GM12878 (cell line): ENCODE measurements around the gene PCED1A. TPM values are rescaled to one million over a fixed set of nuclear protein-coding genes. Genes with fewer than 3 reads are reported as not detected.

Experiments used
- ATAC-seq: fragments of 200-7000 bp; cut with Tn5 transposase; 3 replicates; pipeline ENCODE4 v1.9.1; 2020; ENCODE audit warnings: mild to moderate bottlenecking, moderate library complexity
- BruUV-seq: library from RNA; stranded (reverse); fragments of 400-500 nt; replicated peaks from 2 replicates; lab custom pipeline; 2021; lab: Mats Ljungman, UMichigan
- CTCF ChIA-PET: fragments of 300-600 bp; sonication (Branson Sonifier 250); formaldehyde crosslinking; extraction: SDS; loops from one replicate; lab custom pipeline; 2021; ENCODE audit warnings: inconsistent platforms; lab: Yijun Ruan, JAX
- POLR2A ChIA-PET: fragments of 350-600 bp; formaldehyde crosslinking; extraction: SDS; loops from one replicate; lab custom pipeline; 2021; ENCODE audit warnings: inconsistent platforms; lab: Charles Lee
- RAD21 ChIA-PET: fragments of 300-600 bp; sonication (Branson Sonifier 250); formaldehyde crosslinking; loops from one replicate; lab custom pipeline; 2023; ENCODE audit warnings: antibody characterized with exemption; ENCODE audit not compliant: unreplicated experiment; lab: Charles Lee
- SMC1A ChIA-PET: fragments of 300-600 bp; sonication (Branson Sonifier 250); formaldehyde crosslinking; loops from one replicate; lab custom pipeline; 2023; ENCODE audit not compliant: unreplicated experiment, uncharacterized antibody; lab: Charles Lee
- DNase-seq: peaks from one replicate; pipeline ENCODE4 v3.0.0-alpha.2; 2011; ENCODE audit warnings: low read depth, low spot score
- FAIRE-seq: peaks from 3 replicates; lab custom pipeline; 2011; peaks lifted over from hg19 to GRCh38; lab: Jason Lieb, UNC
- H2AFZ ChIP-seq: 2 replicates; pipeline ENCODE4 v1.6.0; 2011; ENCODE audit warnings: low read depth, low read length, control low read depth; ENCODE audit not compliant: control insufficient read depth
- H3K27ac ChIP-seq: 2 replicates; pipeline ENCODE4 v1.5.1; 2011; ENCODE audit warnings: control low read depth; ENCODE audit not compliant: control insufficient read depth, insufficient read depth
- H3K27me3 ChIP-seq, 2 experiments: replicated peaks in 1 of 2; 2 replicates each; pipeline versions ENCODE4 v1.6.0 to v1.6.1; 2011; ENCODE audit warnings: low read length in 1 of 2; ENCODE audit not compliant: control insufficient read depth in 2 of 2, insufficient read depth in 2 of 2
- H3K36me3 ChIP-seq, 2 experiments: 2 replicates each; pipeline ENCODE4 v1.5.1; 2011; ENCODE audit warnings: low read length in 1 of 2; ENCODE audit not compliant: control insufficient read depth in 2 of 2, insufficient read depth in 2 of 2
- H3K4me1 ChIP-seq: 2 replicates; pipeline ENCODE4 v1.6.1; 2011; ENCODE audit warnings: mild to moderate bottlenecking, low read length, moderate library complexity, mixed read lengths; ENCODE audit not compliant: control insufficient read depth, insufficient read depth
- H3K4me2 ChIP-seq: 2 replicates; pipeline ENCODE4 v1.6.0; 2011; ENCODE audit warnings: control low read depth; ENCODE audit not compliant: control insufficient read depth, insufficient read depth
- H3K4me3 ChIP-seq: fragments of 200-600 bp; sonication (generic); 2 replicates; pipeline ENCODE4 v1.5.1; 2016
- H3K79me2 ChIP-seq: 2 replicates; pipeline ENCODE4 v1.6.0; 2011; ENCODE audit warnings: low read length; ENCODE audit not compliant: control insufficient read depth, insufficient read depth
- H3K9ac ChIP-seq: 2 replicates; pipeline ENCODE4 v1.8.0; 2011; ENCODE audit warnings: low read length, control low read depth, mixed read lengths; ENCODE audit not compliant: control insufficient read depth, insufficient read depth
- H3K9me3 ChIP-seq: replicated peaks from 3 replicates; pipeline ENCODE4 v1.5.1; 2011; ENCODE audit warnings: mild to moderate bottlenecking, low read length; ENCODE audit not compliant: control insufficient read depth, insufficient read depth
- H4K20me1 ChIP-seq: 2 replicates; pipeline ENCODE4 v1.6.0; 2011; ENCODE audit not compliant: control insufficient read depth, insufficient read depth
- CBX5 ChIP-seq: sonication (generic); IDR thresholded peaks from 2 replicates; pipeline ENCODE4 v1.6.1; 2016; ENCODE audit warnings: low read depth, moderate library complexity, mild to moderate bottlenecking, inconsistent platforms
- CHD4 ChIP-seq: fragments of 200-600 bp; sonication (generic); IDR thresholded peaks from 2 replicates; pipeline ENCODE4 v1.6.1; 2016; ENCODE audit warnings: mild to moderate bottlenecking
- HDGF ChIP-seq: fragments of 450-650 bp; IDR thresholded peaks from 2 replicates; pipeline ENCODE4 v1.6.1; 2016; ENCODE audit warnings: antibody characterized with exemption
- IKZF1 ChIP-seq: fragments of 450-650 bp; conservative IDR thresholded peaks from 2 replicates; pipeline ENCODE4 v1.6.1; 2017; ENCODE audit warnings: antibody characterized with exemption, mild to moderate bottlenecking
- RBBP5 ChIP-seq: fragments of 200-600 bp; sonication (generic); conservative IDR thresholded peaks from 2 replicates; pipeline ENCODE4 v1.6.1; 2016
- RUNX3 ChIP-seq: IDR thresholded peaks from 2 replicates; pipeline ENCODE4 v1.6.1; 2012; ENCODE audit warnings: low read length, inconsistent platforms
- SRF ChIP-seq, 2 experiments: IDR thresholded peaks; 2 replicates each; pipeline ENCODE4 v1.6.1; 2011; ENCODE audit warnings: low read depth in 2 of 2, low read length in 2 of 2, mild to moderate bottlenecking in 1 of 2, moderate library complexity in 1 of 2
- STAT3 ChIP-seq: IDR thresholded peaks from 2 replicates; pipeline ENCODE4 v1.6.1; 2011; ENCODE audit warnings: low read depth, low read length, improper control_type of control experiment
- SUPT20H ChIP-seq: IDR thresholded peaks from 2 replicates; pipeline ENCODE4 v1.6.1; 2011; ENCODE audit warnings: low read depth, mild to moderate bottlenecking, low read length, moderate library complexity, borderline replicate concordance; ENCODE audit not compliant: control insufficient read depth
- ZNF217 ChIP-seq: fragments of 450-650 bp; IDR thresholded peaks from 2 replicates; pipeline ENCODE4 v1.6.1; 2017; ENCODE audit warnings: antibody characterized with exemption, mild to moderate bottlenecking
- WGBS: methylation state at CpG from one replicate; pipeline ENCODE4 v1.1.6; 2016; ENCODE audit warnings: low lambda C conversion rate; ENCODE audit not compliant: insufficient replicate concordance, insufficient coverage; ENCODE audit errors: missing lambda C conversion rate; 5-methylcytosine and 5-hydroxymethylcytosine counted together
- in situ Hi-C: fragments of 300-500 bp; cut with MboI; formaldehyde crosslinking; loops from 9 replicates; pipeline ENCODE4 v1.14.3; 2018; ENCODE audit warnings: mixed read lengths
- intact Hi-C: fragments of 100-400 bp; cut with micrococcal nuclease; formaldehyde crosslinking; loops from one replicate; pipeline ENCODE4 v1.14.2; 2022; ENCODE audit not compliant: unreplicated experiment
- polyA plus RNA-seq, 11 experiments: library from polyadenylated mRNA; depleted of rRNA in 4 of 11; unstranded in 6 of 11; stranded (reverse) in 5 of 11; fragments of >200 nt; fragmentation: Nextera tagmentation in 4 of 11; fragmentation: Illumina TruSeq in 1 of 11; extraction: Ambion mirVana in 4 of 11; extraction: Trizol in 1 of 11; gene quantifications; 1 replicate in 1 of 11; 2 replicates in 10 of 11; pipeline versions ENCODE4 v1.2.1 to v1.2.3, GENCODE V29; 2011 to 2016; ENCODE audit warnings: inconsistent platforms in 2 of 11, missing spikeins in 2 of 11, low read depth in 1 of 11
- total RNA-seq, 4 experiments: library from RNA; depleted of rRNA in 3 of 4; stranded (reverse); fragments of >200 nt in 3 of 4; fragmentation: Illumina TruSeq in 1 of 4; extraction: Trizol in 1 of 4; gene quantifications; 2 replicates each; pipeline versions ENCODE4 v1.2.1 to v1.2.3, GENCODE V29; 2013 to 2021
- TF ChIP-seq, protein P1 (sequence below): fragments of 450-650 bp; IDR thresholded peaks from 2 replicates; pipeline ENCODE4 v1.6.1; 2016; ENCODE audit warnings: mild to moderate bottlenecking
- TF ChIP-seq, protein P2 (sequence below): fragments of 450-650 bp; formaldehyde crosslinking; IDR thresholded peaks from 2 replicates; pipeline ENCODE4 v1.4.0; 2020; ENCODE audit warnings: mild to moderate bottlenecking, moderate library complexity
- TF ChIP-seq, protein P3 (sequence below): fragments of 150-350 bp; IDR thresholded peaks from 2 replicates; pipeline ENCODE4 v1.6.1; 2016; ENCODE audit warnings: low read depth, low read length

Gene PCED1A
- total and polyA plus RNA-seq, 10 of the 15 experiments (the other 5 are each of a cell fraction or from before 2014, with no cell fraction given): 4.5 to 30.9 (median 12.0) TPM

DNA sequence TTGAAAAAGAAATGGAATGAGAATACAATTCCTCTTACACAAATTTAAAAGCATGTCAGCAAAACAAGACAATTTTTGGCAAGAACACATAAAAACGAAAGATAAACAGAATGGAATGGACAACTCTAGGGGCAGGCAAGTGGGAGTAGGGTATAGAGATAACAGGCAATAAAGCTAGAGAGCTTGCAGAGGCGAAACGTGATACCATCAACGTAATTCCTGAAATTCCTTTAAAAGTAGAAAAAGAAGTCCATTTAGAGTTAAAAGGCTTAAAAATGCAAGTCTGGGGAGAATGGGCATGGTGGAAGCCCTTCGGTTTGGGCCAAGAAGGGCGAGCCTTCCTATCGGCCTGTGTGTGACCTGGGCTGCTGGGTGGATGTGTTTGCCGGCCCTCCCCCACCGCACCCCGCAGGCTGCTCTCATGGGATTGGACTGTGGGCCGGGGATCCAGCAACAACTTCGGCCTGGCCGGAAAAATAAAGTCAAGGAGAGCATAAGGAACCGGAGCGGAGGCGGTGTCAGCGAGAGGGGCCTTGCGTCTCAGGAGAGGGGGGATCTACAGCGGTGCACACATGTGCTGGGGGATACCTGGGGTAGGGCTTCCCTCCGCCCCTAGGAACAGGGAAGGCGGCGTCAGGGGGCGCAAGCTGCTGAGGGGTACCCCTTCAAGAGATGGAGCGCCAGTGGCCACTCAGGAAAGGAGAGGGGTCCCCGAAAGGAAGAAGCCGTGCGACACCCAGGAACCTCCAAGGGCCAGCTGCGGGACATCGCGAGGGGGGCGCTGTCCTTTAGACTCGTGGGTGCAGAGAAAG, 20.2 kb downstream of the PCED1A start (continued):
- TF ChIP-seq, protein P1, sequence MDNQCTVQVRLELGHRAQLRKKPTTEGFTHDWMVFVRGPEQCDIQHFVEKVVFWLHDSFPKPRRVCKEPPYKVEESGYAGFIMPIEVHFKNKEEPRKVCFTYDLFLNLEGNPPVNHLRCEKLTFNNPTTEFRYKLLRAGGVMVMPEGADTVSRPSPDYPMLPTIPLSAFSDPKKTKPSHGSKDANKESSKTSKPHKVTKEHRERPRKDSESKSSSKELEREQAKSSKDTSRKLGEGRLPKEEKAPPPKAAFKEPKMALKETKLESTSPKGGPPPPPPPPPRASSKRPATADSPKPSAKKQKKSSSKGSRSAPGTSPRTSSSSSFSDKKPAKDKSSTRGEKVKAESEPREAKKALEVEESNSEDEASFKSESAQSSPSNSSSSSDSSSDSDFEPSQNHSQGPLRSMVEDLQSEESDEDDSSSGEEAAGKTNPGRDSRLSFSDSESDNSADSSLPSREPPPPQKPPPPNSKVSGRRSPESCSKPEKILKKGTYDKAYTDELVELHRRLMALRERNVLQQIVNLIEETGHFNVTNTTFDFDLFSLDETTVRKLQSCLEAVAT: no peak
- no peak for TF ChIP-seq SUPT20H
- TF ChIP-seq CBX5: no peak
- no peak for TF ChIP-seq HDGF
- no peak for TF ChIP-seq STAT3
- no peak for TF ChIP-seq ZNF217
- TF ChIP-seq IKZF1: no peak

DNA sequence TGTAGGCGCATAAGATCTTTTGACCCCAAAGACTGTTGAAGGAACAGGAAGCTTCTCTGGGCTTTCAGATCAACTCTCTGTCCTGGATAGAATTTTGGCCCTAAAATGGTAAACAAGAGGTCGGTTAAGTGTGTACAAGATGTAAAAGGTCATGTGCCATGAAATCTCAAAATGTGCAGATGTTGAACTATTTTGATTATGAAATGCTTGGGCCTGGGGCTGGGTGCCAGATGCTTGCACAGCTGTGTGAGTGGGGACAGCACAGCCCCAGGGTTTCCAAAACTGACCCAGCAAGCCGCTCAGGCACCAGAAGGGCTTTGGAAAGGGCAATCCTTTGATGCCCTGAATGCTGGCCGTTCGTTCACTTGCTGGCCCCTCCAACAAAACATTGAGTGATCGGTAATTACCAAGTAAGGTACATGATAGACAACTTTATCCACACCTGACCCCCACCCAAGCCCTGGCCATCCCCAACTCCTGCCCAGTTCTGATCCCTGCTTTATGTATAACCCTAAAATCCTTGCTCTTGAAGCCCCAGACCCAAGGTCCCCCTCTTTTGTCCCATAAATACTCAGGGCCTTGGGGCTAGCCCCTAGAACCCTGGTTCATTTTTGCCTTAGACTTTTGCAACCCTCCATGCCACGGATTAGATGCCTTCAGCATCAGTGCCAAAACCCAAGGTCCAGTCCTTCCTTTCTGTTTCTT, 22.4 kb downstream of the PCED1A start:
- H3K9ac ChIP-seq: no peak overlapping the region
- no peak overlapping the region for H3K4me2 ChIP-seq
- H3K79me2 ChIP-seq: no peaks in the 10 kb centered on the region
- ChIA-PET CTCF (no interaction called here), POLR2A (no interaction called here), RAD21 (no interaction called here), SMC1A (no interaction called here)
- no peak overlapping the region for H2AFZ ChIP-seq
- WGBS: 38% methylated on average over 7 of the region's 7 CpGs
- H3K36me3 ChIP-seq: no peaks in the 10 kb centered on the region
- ATAC-seq (no peak), DNase-seq (no peak), FAIRE-seq (no peak)
- no peaks in the 10 kb centered on the region; a peak in 1 of 4 replicates for H3K27me3 ChIP-seq
- H3K27ac ChIP-seq: no peak overlapping the region
- in situ Hi-C loops: no loop called here
- H4K20me1 ChIP-seq: no peaks in the 10 kb centered on the region
- intact Hi-C loops: no loop called here
- H3K4me3 ChIP-seq: no peak overlapping the region
- H3K4me1 ChIP-seq: no peaks in the 10 kb centered on the region
- no TSS peak for BruUV-seq
- no peaks in the 10 kb centered on the region for H3K9me3 ChIP-seq
- TF ChIP-seq RBBP5 (no peak), SRF (IDR thresholded peaks at IDR 0.05; ENCODE audit: low read depth in 2 of 2, low read length in 2 of 2) (no peak), CHD4 (no peak), RUNX3 (no peak)
- TF ChIP-seq, protein P2, sequence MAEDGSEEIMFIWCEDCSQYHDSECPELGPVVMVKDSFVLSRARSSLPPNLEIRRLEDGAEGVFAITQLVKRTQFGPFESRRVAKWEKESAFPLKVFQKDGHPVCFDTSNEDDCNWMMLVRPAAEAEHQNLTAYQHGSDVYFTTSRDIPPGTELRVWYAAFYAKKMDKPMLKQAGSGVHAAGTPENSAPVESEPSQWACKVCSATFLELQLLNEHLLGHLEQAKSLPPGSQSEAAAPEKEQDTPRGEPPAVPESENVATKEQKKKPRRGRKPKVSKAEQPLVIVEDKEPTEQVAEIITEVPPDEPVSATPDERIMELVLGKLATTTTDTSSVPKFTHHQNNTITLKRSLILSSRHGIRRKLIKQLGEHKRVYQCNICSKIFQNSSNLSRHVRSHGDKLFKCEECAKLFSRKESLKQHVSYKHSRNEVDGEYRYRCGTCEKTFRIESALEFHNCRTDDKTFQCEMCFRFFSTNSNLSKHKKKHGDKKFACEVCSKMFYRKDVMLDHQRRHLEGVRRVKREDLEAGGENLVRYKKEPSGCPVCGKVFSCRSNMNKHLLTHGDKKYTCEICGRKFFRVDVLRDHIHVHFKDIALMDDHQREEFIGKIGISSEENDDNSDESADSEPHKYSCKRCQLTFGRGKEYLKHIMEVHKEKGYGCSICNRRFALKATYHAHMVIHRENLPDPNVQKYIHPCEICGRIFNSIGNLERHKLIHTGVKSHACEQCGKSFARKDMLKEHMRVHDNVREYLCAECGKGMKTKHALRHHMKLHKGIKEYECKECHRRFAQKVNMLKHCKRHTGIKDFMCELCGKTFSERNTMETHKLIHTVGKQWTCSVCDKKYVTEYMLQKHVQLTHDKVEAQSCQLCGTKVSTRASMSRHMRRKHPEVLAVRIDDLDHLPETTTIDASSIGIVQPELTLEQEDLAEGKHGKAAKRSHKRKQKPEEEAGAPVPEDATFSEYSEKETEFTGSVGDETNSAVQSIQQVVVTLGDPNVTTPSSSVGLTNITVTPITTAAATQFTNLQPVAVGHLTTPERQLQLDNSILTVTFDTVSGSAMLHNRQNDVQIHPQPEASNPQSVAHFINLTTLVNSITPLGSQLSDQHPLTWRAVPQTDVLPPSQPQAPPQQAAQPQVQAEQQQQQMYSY: no peak
- TF ChIP-seq, protein P3, sequence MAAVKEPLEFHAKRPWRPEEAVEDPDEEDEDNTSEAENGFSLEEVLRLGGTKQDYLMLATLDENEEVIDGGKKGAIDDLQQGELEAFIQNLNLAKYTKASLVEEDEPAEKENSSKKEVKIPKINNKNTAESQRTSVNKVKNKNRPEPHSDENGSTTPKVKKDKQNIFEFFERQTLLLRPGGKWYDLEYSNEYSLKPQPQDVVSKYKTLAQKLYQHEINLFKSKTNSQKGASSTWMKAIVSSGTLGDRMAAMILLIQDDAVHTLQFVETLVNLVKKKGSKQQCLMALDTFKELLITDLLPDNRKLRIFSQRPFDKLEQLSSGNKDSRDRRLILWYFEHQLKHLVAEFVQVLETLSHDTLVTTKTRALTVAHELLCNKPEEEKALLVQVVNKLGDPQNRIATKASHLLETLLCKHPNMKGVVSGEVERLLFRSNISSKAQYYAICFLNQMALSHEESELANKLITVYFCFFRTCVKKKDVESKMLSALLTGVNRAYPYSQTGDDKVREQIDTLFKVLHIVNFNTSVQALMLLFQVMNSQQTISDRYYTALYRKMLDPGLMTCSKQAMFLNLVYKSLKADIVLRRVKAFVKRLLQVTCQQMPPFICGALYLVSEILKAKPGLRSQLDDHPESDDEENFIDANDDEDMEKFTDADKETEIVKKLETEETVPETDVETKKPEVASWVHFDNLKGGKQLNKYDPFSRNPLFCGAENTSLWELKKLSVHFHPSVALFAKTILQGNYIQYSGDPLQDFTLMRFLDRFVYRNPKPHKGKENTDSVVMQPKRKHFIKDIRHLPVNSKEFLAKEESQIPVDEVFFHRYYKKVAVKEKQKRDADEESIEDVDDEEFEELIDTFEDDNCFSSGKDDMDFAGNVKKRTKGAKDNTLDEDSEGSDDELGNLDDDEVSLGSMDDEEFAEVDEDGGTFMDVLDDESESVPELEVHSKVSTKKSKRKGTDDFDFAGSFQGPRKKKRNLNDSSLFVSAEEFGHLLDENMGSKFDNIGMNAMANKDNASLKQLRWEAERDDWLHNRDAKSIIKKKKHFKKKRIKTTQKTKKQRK: no peak
